ENCODE data around the gene SAMD1. TPM values are rescaled to one million over a fixed set of nuclear protein-coding genes. Genes with fewer than 3 reads are reported as not detected.

Gene SAMD1
- total RNA-seq, 1 donor from 2014 or later, result 67.2 TPM

- Mint-ChIP-seq H3K4me3 (peak overlapping the region; percentile 96), H3K27ac (ENCODE audit: unreplicated experiment) (no peak overlapping the region), H3K4me1 (peaks cover 32% of the 10 kb centered on the region), H3K27me3 (ENCODE audit: low read depth) (no peaks in the 10 kb centered on the region), H3K9me3 (no peaks in the 10 kb centered on the region), H3K36me3 (ENCODE audit: low read depth) (no peaks in the 10 kb centered on the region)
- no peak for DNase-seq (ENCODE audit: low read depth, low spot score)
- TF ChIP-seq CTCF (conservative IDR thresholded peaks at IDR 0.05), result no peak
Observed at GRCh38 chr19:14116525-14116917, 26.0 kb upstream of the SAMD1 start.

- Mint-ChIP-seq H3K27ac (ENCODE audit: unreplicated experiment) (no peak overlapping the region), H3K9me3 (no peaks in the 10 kb centered on the region), H3K36me3 (ENCODE audit: low read depth) (no peaks in the 10 kb centered on the region), H3K27me3 (ENCODE audit: low read depth) (no peaks in the 10 kb centered on the region), H3K4me1 (peaks cover 32% of the 10 kb centered on the region), H3K4me3 (peak overlapping the region; percentile 96)
- TF ChIP-seq CTCF (conservative IDR thresholded peaks at IDR 0.05), result no peak
- DNase-seq (ENCODE audit: low read depth, low spot score), result no peak
Observed at GRCh38 chr19:14115756-14116155, 25.2 kb upstream of the SAMD1 start.

- Mint-ChIP-seq H3K36me3 (ENCODE audit: low read depth) (no peaks in the 10 kb centered on the region), H3K27ac (ENCODE audit: unreplicated experiment) (no peak overlapping the region), H3K4me3 (peak overlapping the region; percentile 96), H3K4me1 (peaks cover 32% of the 10 kb centered on the region), H3K27me3 (ENCODE audit: low read depth) (no peaks in the 10 kb centered on the region), H3K9me3 (no peaks in the 10 kb centered on the region)
- peak; percentile 58 for TF ChIP-seq CTCF (conservative IDR thresholded peaks at IDR 0.05)
- DNase-seq (ENCODE audit: low read depth, low spot score), result peak; percentile 21
Observed at GRCh38 chr19:14114854-14115253, 24.3 kb upstream of the SAMD1 start.

GRCh38 chr19:14114439-14114838, 23.9 kb upstream of the SAMD1 start:
- H3K36me3 Mint-ChIP-seq (ENCODE audit: low read depth), result no peaks in the 10 kb centered on the region
- peaks cover 32% of the 10 kb centered on the region for H3K4me1 Mint-ChIP-seq
- no peak for DNase-seq (ENCODE audit: low read depth, low spot score)
- H3K4me3 Mint-ChIP-seq, result no peak overlapping the region
- H3K9me3 Mint-ChIP-seq, result no peaks in the 10 kb centered on the region
- H3K27me3 Mint-ChIP-seq (ENCODE audit: low read depth), result no peaks in the 10 kb centered on the region
- TF ChIP-seq CTCF (conservative IDR thresholded peaks at IDR 0.05), result no peak
- H3K27ac Mint-ChIP-seq (ENCODE audit: unreplicated experiment), result peak overlapping the region; percentile 19

GRCh38 chr19:14113762-14114414, 23.3 kb upstream of the SAMD1 start:
- TF ChIP-seq CTCF (conservative IDR thresholded peaks at IDR 0.05), result peak; percentile 45
- Mint-ChIP-seq H3K4me3 (peak overlapping the region; percentile 61), H3K27me3 (ENCODE audit: low read depth) (no peaks in the 10 kb centered on the region), H3K9me3 (no peaks in the 10 kb centered on the region), H3K4me1 (peaks cover 27% of the 10 kb centered on the region), H3K27ac (ENCODE audit: unreplicated experiment) (peak overlapping the region; percentile 12), H3K36me3 (ENCODE audit: low read depth) (no peaks in the 10 kb centered on the region)
- peak; percentile 19 for DNase-seq (ENCODE audit: low read depth, low spot score)

All from neural crest cell (in vitro differentiated cells).